GM08714 (cell line): ENCODE measurements around the gene USB1.

ENCODE experiments used
- H3K4me3 ChIP-seq: fragments of 200-500 bp; sonication (Bioruptor generic); 2 replicates; pipeline ENCODE4 v1.5.1; 2014; ENCODE audit warnings: mild to moderate bottlenecking, low read length, inconsistent platforms
- ZNF274 ChIP-seq: IDR thresholded peaks from 2 replicates; pipeline ENCODE4 v1.6.1; 2012; ENCODE audit warnings: mild to moderate bottlenecking, low read depth, low read length

USB1 gene

GRCh38 chr16:57979006-57979585 is 22.1 kb upstream of the USB1 start:
- H3K4me3 ChIP-seq: no peak overlapping the region
- TF ChIP-seq ZNF274: no peak

GRCh38 chr16:57981636-57982035 is 19.6 kb upstream of the USB1 start:
- H3K4me3 ChIP-seq: no peak overlapping the region
- no peak for TF ChIP-seq ZNF274

DNA sequence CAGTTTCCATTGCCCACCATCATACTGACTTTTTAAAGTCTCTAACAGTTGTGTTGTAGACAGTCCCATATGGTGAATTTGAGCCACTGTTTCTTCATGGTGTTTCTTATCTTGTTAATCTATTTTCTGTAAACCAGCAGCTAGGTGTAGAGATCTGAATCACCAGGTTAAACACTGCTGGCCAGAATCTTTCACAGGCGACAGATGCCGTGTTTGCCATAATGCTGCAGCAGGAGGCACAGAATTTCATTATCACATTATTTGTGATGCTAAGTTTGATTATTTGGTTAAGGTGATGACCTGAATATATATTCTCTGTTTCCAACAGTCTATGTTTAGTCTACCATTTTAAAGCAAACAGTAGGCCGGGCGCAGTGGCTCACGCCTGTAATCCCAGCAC is 18.8 kb upstream of the USB1 start:
- no peak overlapping the region for H3K4me3 ChIP-seq
- TF ChIP-seq ZNF274: no peak

GRCh38 chr16:57984443-57985203 is 16.6 kb upstream of the USB1 start:
- no peak for TF ChIP-seq ZNF274
- H3K4me3 ChIP-seq: peak overlapping the region; percentile 10; the same call in 1 of the 2 replicates

DNA sequence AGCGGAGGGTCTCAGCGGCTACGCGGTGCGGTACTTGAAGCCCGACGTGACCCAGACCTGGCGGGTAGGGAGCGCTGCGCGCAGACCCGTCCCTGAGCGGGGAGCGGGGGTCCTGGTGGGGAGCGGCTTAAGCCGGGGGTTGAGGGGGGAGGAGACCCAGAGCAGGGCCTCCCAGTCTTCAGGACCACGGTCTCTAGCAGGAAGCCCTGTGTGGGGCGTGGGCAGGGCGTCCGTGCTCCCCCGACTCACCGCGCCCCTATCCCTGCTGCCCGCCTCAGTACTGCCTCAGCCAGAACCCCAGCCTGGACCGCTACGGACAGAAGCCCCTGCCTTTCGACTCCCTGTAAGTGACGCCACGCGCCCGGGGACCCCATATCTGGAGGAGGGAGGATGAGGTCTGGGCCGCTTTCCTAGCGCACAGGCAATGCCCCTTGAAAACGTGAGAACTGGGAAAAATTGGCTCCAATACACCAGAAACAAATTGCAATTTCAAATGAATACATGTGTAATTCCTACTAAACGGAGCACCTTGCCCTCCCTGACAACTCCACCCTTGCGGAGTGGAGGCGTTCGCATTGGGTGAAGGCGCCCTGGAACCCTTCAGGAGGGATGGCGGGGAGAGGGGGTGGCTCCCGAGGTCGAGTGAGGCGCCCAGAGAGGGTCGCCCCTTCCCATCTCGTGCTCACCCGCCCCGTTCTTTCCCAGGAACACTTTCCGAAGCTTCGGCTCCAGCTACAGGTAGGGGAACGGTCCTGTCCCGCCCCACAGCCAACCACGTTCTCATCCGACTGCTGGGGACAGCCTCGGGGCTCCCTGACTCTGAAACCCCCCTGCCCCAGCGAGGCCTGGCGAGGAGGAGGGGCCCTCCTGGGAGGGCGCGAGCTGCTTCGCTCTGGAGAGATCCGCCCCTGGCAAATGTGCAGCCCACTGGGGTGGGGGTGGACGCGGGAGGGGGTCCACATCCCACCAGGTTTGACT is 15.7 kb upstream of the USB1 start:
- no peak for TF ChIP-seq ZNF274
- H3K4me3 ChIP-seq: no peak overlapping the region; the same call in 1 of the 2 replicates

DNA sequence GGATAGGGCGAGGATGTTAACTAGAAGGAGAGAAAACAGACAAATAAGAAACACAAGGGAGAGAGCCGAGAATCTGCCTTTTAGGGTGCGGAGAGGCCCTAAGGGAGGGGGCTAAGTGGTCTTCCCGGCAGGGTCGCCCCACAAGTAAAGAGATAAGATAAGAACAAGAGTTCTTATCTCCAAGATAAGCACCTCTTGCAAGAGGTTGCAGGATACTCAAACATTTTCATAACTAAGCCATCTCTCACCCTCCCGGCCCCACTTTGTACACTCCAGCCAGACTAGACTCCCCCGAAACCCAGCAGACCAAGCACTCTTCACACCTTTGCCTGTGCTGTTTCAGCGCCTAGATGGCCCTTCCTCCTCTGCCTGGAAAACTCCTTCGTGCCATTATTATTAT is 15.0 kb upstream of the USB1 start:
- TF ChIP-seq ZNF274: no peak
- H3K4me3 ChIP-seq: no peak overlapping the region

GRCh38 chr16:57987441-57988177 is 13.6 kb upstream of the USB1 start:
- no peak for TF ChIP-seq ZNF274

GRCh38 chr16:57988929-57989328 is 12.3 kb upstream of the USB1 start:
- H3K4me3 ChIP-seq: no peak overlapping the region
- no peak for TF ChIP-seq ZNF274

More at GRCh38 chr16:57987441-57988177, 13.6 kb upstream of the USB1 start:
- H3K4me3 ChIP-seq: no peak overlapping the region

DNA sequence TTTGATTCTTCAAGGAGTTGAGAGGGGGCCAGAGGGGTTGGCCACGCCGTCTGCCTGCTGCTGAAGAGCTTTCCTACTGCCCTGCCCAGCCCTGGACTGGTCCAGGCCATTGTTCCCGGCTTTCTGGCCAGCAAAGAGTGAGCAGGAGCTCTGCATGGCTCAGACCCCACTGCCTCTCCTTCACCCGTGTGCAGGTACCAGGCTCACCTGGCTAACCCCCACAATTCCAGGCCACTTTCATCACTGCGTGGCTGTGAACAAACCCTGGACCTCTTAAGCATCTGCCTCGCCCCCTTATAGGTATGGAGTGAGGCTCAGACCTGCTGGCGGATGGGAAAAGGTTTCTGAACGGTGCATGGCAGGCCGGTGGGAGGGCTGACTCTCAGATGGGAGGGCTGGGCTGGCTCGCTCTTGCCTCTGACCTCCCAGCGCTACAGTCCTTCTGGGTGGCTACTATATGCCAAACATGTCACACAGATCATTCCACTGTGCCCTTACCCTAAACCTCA is 9.6 kb upstream of the USB1 start:
- TF ChIP-seq ZNF274: no peak
- H3K4me3 ChIP-seq: no peak overlapping the region

DNA sequence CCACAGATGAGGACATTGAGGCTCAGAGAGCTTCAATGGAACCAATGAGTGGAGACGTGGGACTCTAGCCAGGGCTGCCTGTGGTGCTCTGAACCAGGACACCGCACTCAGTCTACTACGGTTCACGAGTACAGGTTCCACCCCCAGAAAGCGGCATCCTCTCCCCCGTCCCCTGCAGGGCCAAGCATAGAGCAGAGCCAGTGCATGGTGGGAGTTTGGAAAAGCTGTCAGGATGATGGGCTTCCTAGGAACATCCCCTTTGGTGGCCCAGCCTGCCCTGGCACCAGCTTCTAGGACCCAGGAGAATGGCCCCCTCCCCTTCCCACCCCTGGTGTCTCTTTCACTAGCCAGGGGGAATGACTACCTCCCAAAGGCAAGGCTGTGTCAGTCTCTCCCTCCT is 9.1 kb upstream of the USB1 start:
- TF ChIP-seq ZNF274: no peak
- H3K4me3 ChIP-seq: no peak overlapping the region

- no peak overlapping the region for H3K4me3 ChIP-seq
Measured at GRCh38 chr16:57993438-57993837, 7.8 kb upstream of the USB1 start.

DNA sequence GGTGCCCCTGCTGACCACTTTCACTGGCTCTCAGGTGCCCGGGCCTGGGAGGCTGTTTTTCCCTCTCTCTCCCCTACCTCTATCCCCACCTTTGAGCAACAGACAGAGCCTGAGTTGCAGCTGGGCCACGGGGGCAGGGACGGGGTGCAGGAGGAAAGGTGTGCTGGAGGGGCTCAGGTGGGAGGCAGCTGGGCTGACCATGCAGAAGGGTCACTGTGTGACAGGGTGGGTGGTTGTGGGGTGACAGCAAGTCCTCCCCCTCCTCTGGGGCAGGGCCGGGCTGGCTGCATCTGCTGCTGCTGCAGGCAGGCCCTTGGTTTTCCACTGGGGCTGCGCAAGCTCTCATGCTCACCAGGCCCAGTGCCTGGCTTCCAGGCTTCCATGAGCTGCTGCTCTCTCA is 7.3 kb upstream of the USB1 start:
- TF ChIP-seq ZNF274: no peak
- no peak overlapping the region for H3K4me3 ChIP-seq

More at GRCh38 chr16:57993438-57993837, 7.8 kb upstream of the USB1 start:
- no peak for TF ChIP-seq ZNF274

DNA sequence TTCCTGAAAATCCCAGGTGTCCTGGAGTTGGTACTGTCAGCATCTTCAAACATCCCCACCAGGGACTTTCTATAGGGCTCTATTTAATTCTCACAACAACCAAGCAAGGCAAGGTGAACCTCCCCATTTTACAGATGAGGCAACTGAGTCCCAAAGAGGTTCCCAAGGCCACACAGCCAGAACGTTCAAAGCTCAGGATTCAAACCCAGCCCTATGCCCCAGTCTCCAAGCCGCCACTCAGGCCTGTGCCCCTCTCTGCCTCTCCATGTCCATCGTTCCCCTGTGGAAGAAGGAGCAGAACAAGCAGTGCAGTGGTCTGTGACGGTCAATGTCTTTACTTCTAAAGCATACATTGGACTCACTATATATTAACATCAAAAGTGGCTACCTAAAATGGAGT is 6.8 kb upstream of the USB1 start:
- no peak overlapping the region for H3K4me3 ChIP-seq
- no peak for TF ChIP-seq ZNF274

DNA sequence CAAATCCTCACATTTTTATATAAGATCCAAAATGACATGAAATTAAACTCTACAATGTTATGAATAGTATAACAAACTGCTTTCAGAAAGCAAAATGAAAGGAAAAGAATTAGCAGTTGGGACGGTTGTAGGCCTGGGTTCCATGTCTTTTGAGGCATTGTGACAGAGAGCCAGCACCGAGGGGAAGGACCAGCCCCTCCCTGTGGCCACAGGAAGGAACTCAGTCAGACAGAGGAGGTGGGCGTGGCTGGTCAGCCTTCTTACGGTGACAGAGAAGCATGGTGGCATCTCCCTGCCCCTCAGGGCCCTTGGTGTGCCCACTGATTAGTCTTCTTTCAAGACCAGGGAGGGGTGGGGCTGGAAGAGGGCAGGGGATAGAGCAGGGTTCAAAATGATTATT is 6.4 kb upstream of the USB1 start:
- H3K4me3 ChIP-seq: no peak overlapping the region
- no peak for TF ChIP-seq ZNF274
